WTC11 (cell line): ENCODE results near the gene CRLF1. TPM values are rescaled to one million over a fixed set of nuclear protein-coding genes. Genes with fewer than 3 reads are reported as not detected.
A peak's percentile ranks its signal among the peaks of the same experiment; 100 is the strongest.

Experiments
- AR ChIP-seq: fragments of 250-450 bp; sonication (Bioruptor Pico); IDR thresholded peaks from 2 replicates; pipeline ENCODE4 v1.9.0; 2021; ENCODE audit warnings: mild to moderate bottlenecking
- ATF3 ChIP-seq: sonication (generic); formaldehyde crosslinking; conservative IDR thresholded peaks from 2 replicates; pipeline ENCODE4 v1.8.1; 2022; ENCODE audit warnings: mild to moderate bottlenecking, missing genetic modification reagents
- ATF6 ChIP-seq: sonication (generic); formaldehyde crosslinking; IDR thresholded peaks from 2 replicates; pipeline ENCODE4 v1.8.1; 2023; ENCODE audit warnings: mild to moderate bottlenecking, missing genetic modification reagents
- CTCF ChIP-seq: fragments of 200-600 bp; IDR thresholded peaks from 2 replicates; pipeline ENCODE4 v1.8.0; 2022; ENCODE audit warnings: antibody characterized with exemption
- EMX1 ChIP-seq: fragments of 250-450 bp; sonication (Bioruptor Pico); IDR thresholded peaks from 2 replicates; pipeline ENCODE4 v1.8.0; 2021; ENCODE audit warnings: mild to moderate bottlenecking
- ESRRA ChIP-seq: sonication (generic); formaldehyde crosslinking; IDR thresholded peaks from 2 replicates; pipeline ENCODE4 v1.8.1; 2022; ENCODE audit warnings: mild to moderate bottlenecking, missing genetic modification reagents, borderline replicate concordance
- GTF2I ChIP-seq: fragments of 250-450 bp; sonication (Bioruptor Pico); conservative IDR thresholded peaks from 2 replicates; pipeline ENCODE4 v1.4.0; 2021; ENCODE audit warnings: mild to moderate bottlenecking
- NFYB ChIP-seq: sonication (generic); formaldehyde crosslinking; conservative IDR thresholded peaks from 2 replicates; pipeline ENCODE4 v1.8.0; 2022; ENCODE audit warnings: low read depth, missing genetic modification reagents
- NR1H2 ChIP-seq: sonication (generic); formaldehyde crosslinking; IDR thresholded peaks from 2 replicates; pipeline ENCODE4 v1.9.0; 2021; ENCODE audit warnings: mild to moderate bottlenecking, moderate library complexity, missing genetic modification reagents
- RELA ChIP-seq: sonication (generic); formaldehyde crosslinking; IDR thresholded peaks from 2 replicates; pipeline ENCODE4 v1.8.1; 2022; ENCODE audit warnings: missing genetic modification reagents, mild to moderate bottlenecking, borderline replicate concordance
- RORB ChIP-seq: fragments of 250-450 bp; sonication (Bioruptor Pico); IDR thresholded peaks from 2 replicates; pipeline ENCODE4 v1.9.0; 2021; ENCODE audit warnings: mild to moderate bottlenecking
- SMAD4 ChIP-seq: sonication (generic); formaldehyde crosslinking; IDR thresholded peaks from 2 replicates; pipeline ENCODE4 v1.8.0; 2022; ENCODE audit warnings: mild to moderate bottlenecking, missing genetic modification reagents
- TP53 ChIP-seq: sonication (generic); formaldehyde crosslinking; IDR thresholded peaks from 2 replicates; pipeline ENCODE4 v1.8.1; 2023; ENCODE audit warnings: mild to moderate bottlenecking, missing genetic modification reagents
- USF1 ChIP-seq: sonication (generic); formaldehyde crosslinking; IDR thresholded peaks from 2 replicates; pipeline ENCODE4 v1.8.0; 2022; ENCODE audit warnings: mild to moderate bottlenecking, missing genetic modification reagents
- USF2 ChIP-seq: sonication (generic); formaldehyde crosslinking; IDR thresholded peaks from 2 replicates; pipeline ENCODE4 v1.8.1; 2023; ENCODE audit warnings: mild to moderate bottlenecking, missing genetic modification reagents, moderate library complexity
- ZBTB21 ChIP-seq: sonication (generic); formaldehyde crosslinking; IDR thresholded peaks from 2 replicates; pipeline ENCODE4 v1.8.1; 2023; ENCODE audit warnings: mild to moderate bottlenecking, missing genetic modification reagents, borderline replicate concordance
- ZNF232 ChIP-seq: sonication (generic); formaldehyde crosslinking; IDR thresholded peaks from 2 replicates; pipeline ENCODE4 v1.8.0; 2022; ENCODE audit warnings: mild to moderate bottlenecking, missing genetic modification reagents
- ZNF263 ChIP-seq: sonication (generic); formaldehyde crosslinking; IDR thresholded peaks from 2 replicates; pipeline ENCODE4 v1.8.1; 2022; ENCODE audit warnings: low read depth, mild to moderate bottlenecking, moderate library complexity, missing genetic modification reagents
- ZNF281 ChIP-seq: sonication (generic); formaldehyde crosslinking; IDR thresholded peaks from 2 replicates; pipeline ENCODE4 v1.8.0; 2023; ENCODE audit warnings: mild to moderate bottlenecking, missing genetic modification reagents
- ZNF317 ChIP-seq: sonication (generic); formaldehyde crosslinking; IDR thresholded peaks from 2 replicates; pipeline ENCODE4 v1.8.1; 2023; ENCODE audit warnings: low read depth, mild to moderate bottlenecking, moderate library complexity, missing genetic modification reagents, borderline replicate concordance
- ZNF512 ChIP-seq: sonication (generic); formaldehyde crosslinking; IDR thresholded peaks from 2 replicates; pipeline ENCODE4 v1.8.1; 2022; ENCODE audit warnings: missing genetic modification reagents, borderline replicate concordance
- ZSCAN18 ChIP-seq: fragments of 250-450 bp; sonication (Bioruptor Pico); IDR thresholded peaks from 2 replicates; pipeline ENCODE4 v2.1.2; 2022; ENCODE audit warnings: mild to moderate bottlenecking, moderate library complexity
- total RNA-seq: library from RNA; stranded (reverse); gene quantifications from 3 replicates; pipeline ENCODE4 v1.2.3, GENCODE V29; 2021

The CRLF1 gene
- total RNA-seq, 1 experiment from 2014 or later: 36.4 TPM

GRCh38 chr19:18557411-18558201, 49.0 kb downstream of the CRLF1 start, which contains the start of gene KXD1 (continued):
- 0 out of 2 replicates have a peak, but pooled peaks have one; percentile 30 for TF ChIP-seq ZBTB21 (CRISPR knock-in tag)
- TF ChIP-seq NR1H2 (CRISPR knock-in tag): no peak
- peak; percentile 44; the same call in 1 of the 2 replicates for TF ChIP-seq USF2
- no peak for TF ChIP-seq CTCF
- TF ChIP-seq ESRRA: no peak
- TF ChIP-seq ZNF281: no peak
- TF ChIP-seq NFYB (CRISPR knock-in tag): no peak
- no peak for TF ChIP-seq SMAD4 (CRISPR knock-in tag)
- TF ChIP-seq ZNF317 (CRISPR knock-in tag): no peak
- TF ChIP-seq ATF6 (CRISPR knock-in tag): no peak
- no peak for TF ChIP-seq ZNF512
- peak; percentile 98 for TF ChIP-seq GTF2I (CRISPR knock-in tag)
- no peak for TF ChIP-seq EMX1
- no peak for TF ChIP-seq TP53 (CRISPR knock-in tag)
- TF ChIP-seq RELA (CRISPR knock-in tag): no peak
- TF ChIP-seq AR: no peak
- TF ChIP-seq ZSCAN18: no peak
- TF ChIP-seq USF1: peak; percentile 45; the same call in 1 of the 2 replicates
- TF ChIP-seq ZNF232 (CRISPR knock-in tag): 0 out of 2 replicates have a peak, but pooled peaks have one; percentile 15
- no peak for TF ChIP-seq ZNF263 (CRISPR knock-in tag)
- no peak for TF ChIP-seq RORB (CRISPR knock-in tag)
- no peak for TF ChIP-seq ATF3 (CRISPR knock-in tag)
